Keratinocyte (primary cell): Measurements from ENCODE around the gene DCLK1. TPM values are rescaled to one million over a fixed set of nuclear protein-coding genes. Genes with fewer than 3 reads are reported as not detected.

ENCODE experiments used
- DNase-seq: peaks from one replicate; pipeline ENCODE4 v3.0.0-alpha.2; 2011; ENCODE audit warnings: low read depth, missing footprints, low spot score
- FAIRE-seq: peaks from 2 replicates; lab custom pipeline; 2011; peaks lifted over from hg19 to GRCh38; lab: Jason Lieb, UNC
- H2AFZ ChIP-seq: 2 replicates; pipeline ENCODE4 v1.6.0; 2012; ENCODE audit warnings: low read length, control low read depth, inconsistent platforms; ENCODE audit not compliant: control insufficient read depth
- H3K27ac ChIP-seq: 2 replicates; pipeline ENCODE4 v1.5.1; 2011; ENCODE audit warnings: low read length; ENCODE audit not compliant: control insufficient read depth, insufficient read depth
- H3K27me3 ChIP-seq: 3 replicates; pipeline ENCODE4 v1.6.0; 2011; ENCODE audit warnings: low read length; ENCODE audit not compliant: control insufficient read depth, insufficient read depth; ENCODE audit errors: extremely low read depth
- H3K36me3 ChIP-seq, 2 experiments: 2 replicates in 1 of 2; 3 replicates in 1 of 2; pipeline ENCODE4 v1.5.1; 2011; ENCODE audit warnings: low read length in 2 of 2, mild to moderate bottlenecking in 1 of 2; ENCODE audit not compliant: control insufficient read depth in 2 of 2, insufficient read depth in 2 of 2; ENCODE audit errors: extremely low read depth in 1 of 2
- H3K4me1 ChIP-seq: 3 replicates; pipeline ENCODE4 v1.5.1; 2011; ENCODE audit warnings: low read length; ENCODE audit not compliant: control insufficient read depth, insufficient read depth; ENCODE audit errors: extremely low read depth
- H3K4me2 ChIP-seq: 3 replicates; pipeline ENCODE4 v1.6.0; 2011; ENCODE audit warnings: low read depth, low read length; ENCODE audit not compliant: control insufficient read depth, insufficient read depth; ENCODE audit errors: extremely low read depth
- H3K4me3 ChIP-seq, 3 experiments: fragments of 200-600 bp in 1 of 3; sonication (generic) in 1 of 3; 2 replicates in 2 of 3; 3 replicates in 1 of 3; pipeline ENCODE4 v1.5.1; 2011 to 2016; ENCODE audit warnings: low read length in 3 of 3, mild to moderate bottlenecking in 3 of 3, control low read depth in 2 of 3, inconsistent platforms in 1 of 3, low read depth in 1 of 3, mixed read lengths in 1 of 3, mixed run types in 1 of 3, moderate library complexity in 1 of 3; ENCODE audit not compliant: control insufficient read depth in 2 of 3, insufficient read depth in 2 of 3; ENCODE audit errors: extremely low read depth in 1 of 3
- H3K79me2 ChIP-seq: 2 replicates; pipeline ENCODE4 v1.6.0; 2012; ENCODE audit warnings: low read length; ENCODE audit not compliant: control insufficient read depth, insufficient read depth
- H3K9ac ChIP-seq: 3 replicates; pipeline ENCODE4 v1.6.0; 2011; ENCODE audit warnings: low read length; ENCODE audit not compliant: control insufficient read depth, insufficient read depth; ENCODE audit errors: extremely low read depth
- H3K9me1 ChIP-seq: 3 replicates; pipeline ENCODE4 v1.6.0; 2011; ENCODE audit warnings: low read length; ENCODE audit not compliant: control insufficient read depth, insufficient read depth; ENCODE audit errors: extremely low read depth
- H3K9me3 ChIP-seq: 2 replicates; pipeline ENCODE4 v1.5.1; 2012; ENCODE audit warnings: low read depth, low read length; ENCODE audit not compliant: control insufficient read depth
- H4K20me1 ChIP-seq: 3 replicates; pipeline ENCODE4 v1.6.0; 2011; ENCODE audit warnings: low read length; ENCODE audit not compliant: control insufficient read depth, insufficient read depth; ENCODE audit errors: extremely low read depth
- CTCF ChIP-seq, 3 experiments: IDR thresholded peaks in 1 of 3; conservative IDR thresholded peaks in 1 of 3; optimal IDR thresholded peaks in 1 of 3; 2 replicates in 2 of 3; 3 replicates in 1 of 3; pipeline versions ENCODE3 to v1.5.1; 2011; ENCODE audit warnings: low read length in 3 of 3, mild to moderate bottlenecking in 3 of 3, moderate library complexity in 2 of 3, control low read depth in 1 of 3, inconsistent platforms in 1 of 3; ENCODE audit not compliant: insufficient read depth in 2 of 3; ENCODE audit errors: extremely low read depth in 1 of 3
- EZH2 ChIP-seq: IDR thresholded peaks from one replicate; pipeline ENCODE4 v1.6.1; 2012; ENCODE audit warnings: inconsistent platforms, mild to moderate bottlenecking, low read length, moderate library complexity
- dilution Hi-C: fragments of 300-500 bp; cut with MboI; formaldehyde crosslinking; loops from one replicate; pipeline ENCODE4 v1.7.0; 2020; ENCODE audit warnings: low sequenced_read_pairs; ENCODE audit not compliant: extremely low pct_ligation_motif_present
- polyA plus RNA-seq, 5 experiments: library from polyadenylated mRNA; depleted of rRNA in 3 of 5; stranded (reverse) in 3 of 5; stranded (forward) in 1 of 5; unstranded in 1 of 5; fragments of >200 nt; gene quantifications; 1 replicate in 1 of 5; 2 replicates in 3 of 5; 3 replicates in 1 of 5; pipeline versions ENCODE4 v1.2.1 to v1.2.3, GENCODE V29; 2011 to 2012; ENCODE audit warnings: missing spikeins in 2 of 5, low read depth in 1 of 5, low replicate concordance in 1 of 5

DCLK1 gene
- polyA plus RNA-seq, 1 donor (not counting 4 experiments of a cell fraction or from before 2014, with no cell fraction given) = 0.04 TPM

- no peak for FAIRE-seq
- H2AFZ ChIP-seq = no peak overlapping the region
- H3K79me2 ChIP-seq = no peaks in the 10 kb centered on the region
- no peaks in the 10 kb centered on the region for H3K27me3 ChIP-seq
- no peak overlapping the region for H3K27ac ChIP-seq
- no peak overlapping the region for H3K4me3 ChIP-seq
- H3K4me2 ChIP-seq = no peak overlapping the region
- dilution Hi-C loops = no loop called here
- DNase-seq = no peak
- H3K36me3 ChIP-seq = no peaks in the 10 kb centered on the region
- H4K20me1 ChIP-seq = no peaks in the 10 kb centered on the region
- TF ChIP-seq EZH2 = no peak
- no peak for TF ChIP-seq CTCF (optimal IDR thresholded peaks at IDR 0.05 in 1 of 3, IDR thresholded peaks at IDR 0.05 in 1 of 3, conservative IDR thresholded peaks at IDR 0.05 in 1 of 3; ENCODE audit: extremely low read depth in 1 of 3, insufficient read depth in 2 of 3, low read length in 3 of 3)
- H3K9ac ChIP-seq = no peak overlapping the region
- no peaks in the 10 kb centered on the region for H3K9me1 ChIP-seq
- no peaks in the 10 kb centered on the region for H3K9me3 ChIP-seq
- H3K4me1 ChIP-seq = no peaks in the 10 kb centered on the region
These were observed 291.4 kb downstream of the DCLK1 start for GRCh38 chr13:35839806-35840205.

- H3K4me2 ChIP-seq = no peak overlapping the region
- no peaks in the 10 kb centered on the region for H3K4me1 ChIP-seq
- H3K79me2 ChIP-seq = no peaks in the 10 kb centered on the region
- no peak overlapping the region for H3K4me3 ChIP-seq
- H2AFZ ChIP-seq = no peak overlapping the region
- H3K9me3 ChIP-seq = no peaks in the 10 kb centered on the region
- H3K9me1 ChIP-seq = no peaks in the 10 kb centered on the region
- no peak overlapping the region for H3K9ac ChIP-seq
- no peaks in the 10 kb centered on the region for H4K20me1 ChIP-seq
- DNase-seq = no peak
- no peak overlapping the region for H3K27ac ChIP-seq
- H3K27me3 ChIP-seq = no peaks in the 10 kb centered on the region
- H3K36me3 ChIP-seq = no peaks in the 10 kb centered on the region
- dilution Hi-C loops = no loop called here
- no peak for TF ChIP-seq CTCF (optimal IDR thresholded peaks at IDR 0.05 in 1 of 3, IDR thresholded peaks at IDR 0.05 in 1 of 3, conservative IDR thresholded peaks at IDR 0.05 in 1 of 3; ENCODE audit: extremely low read depth in 1 of 3, insufficient read depth in 2 of 3, low read length in 3 of 3)
- TF ChIP-seq EZH2 = no peak
- FAIRE-seq = no peak
These were observed 292.8 kb downstream of the DCLK1 start for GRCh38 chr13:35838356-35838755.
